B cell (primary cell): ENCODE results near the gene CREB5.

Experiments
- CTCF ChIP-seq: fragments of 200-600 bp; IDR thresholded peaks from one replicate; pipeline ENCODE4 v1.8.0; 2022; ENCODE audit warnings: antibody characterized with exemption, mild to moderate bottlenecking
- EZH2 ChIP-seq: IDR thresholded peaks from 2 replicates; pipeline ENCODE4 v1.6.1; 2012; ENCODE audit warnings: borderline replicate concordance, low read depth, mild to moderate bottlenecking, moderate library complexity, low read length; ENCODE audit not compliant: insufficient read depth, poor library complexity, severe bottlenecking

GRCh38 chr7:28802450-28802849 lies 390.1 kb downstream of the CREB5 start:
- TF ChIP-seq CTCF (no peak), EZH2 (no peak)
